Neuronal stem cell (in vitro differentiated cells): ENCODE data around the gene PEX5L.
"Not testable (repeated sequence)": the region's sequence is repeated elsewhere in the genome, so short reads cannot be mapped to it uniquely, and the experiment has no call there.

Source experiments
- DNase-seq: peaks from one replicate; pipeline ENCODE4 v3.0.0-alpha.2; 2013; ENCODE audit warnings: low spot score
- H2AFZ ChIP-seq: one replicate; pipeline ENCODE4 v1.6.1; 2013; ENCODE audit warnings: mild to moderate bottlenecking, low read length, inconsistent platforms
- H2AK5ac ChIP-seq: 2 replicates; pipeline ENCODE4 v1.6.1; 2013; ENCODE audit warnings: low read depth, mild to moderate bottlenecking, inconsistent platforms, low read length, moderate library complexity, mixed read lengths
- H2BK120ac ChIP-seq: 2 replicates; pipeline ENCODE4 v1.6.1; 2013; ENCODE audit warnings: low read depth, mild to moderate bottlenecking, inconsistent platforms, low read length, moderate library complexity, mixed read lengths
- H2BK12ac ChIP-seq: one replicate; pipeline ENCODE4 v1.6.1; 2013; ENCODE audit warnings: low read length, inconsistent platforms
- H2BK15ac ChIP-seq: 2 replicates; pipeline ENCODE4 v1.6.1; 2013; ENCODE audit warnings: mild to moderate bottlenecking, low read length, inconsistent platforms, mixed read lengths
- H2BK5ac ChIP-seq: one replicate; pipeline ENCODE4 v1.6.1; 2013; ENCODE audit warnings: inconsistent platforms, mild to moderate bottlenecking, low read length, moderate library complexity
- H3K14ac ChIP-seq: one replicate; pipeline ENCODE4 v1.6.1; 2013; ENCODE audit warnings: low read length, inconsistent platforms
- H3K18ac ChIP-seq: 2 replicates; pipeline ENCODE4 v1.6.1; 2013; ENCODE audit warnings: low read length, inconsistent platforms
- H3K23ac ChIP-seq: 2 replicates; pipeline ENCODE4 v1.6.1; 2013; ENCODE audit warnings: low read depth, mild to moderate bottlenecking, mixed read lengths, low read length, inconsistent platforms; ENCODE audit not compliant: poor library complexity
- H3K27ac ChIP-seq: replicated peaks from 3 replicates; pipeline ENCODE4 v1.5.1; 2013; ENCODE audit warnings: low read length, inconsistent platforms
- H3K27me3 ChIP-seq, 3 experiments: 2 replicates each; pipeline ENCODE4 v1.6.1; 2013; ENCODE audit warnings: low read length in 3 of 3, mild to moderate bottlenecking in 2 of 3, inconsistent platforms in 1 of 3, low read depth in 1 of 3, mixed read lengths in 1 of 3, moderate library complexity in 1 of 3; ENCODE audit not compliant: control insufficient read depth in 3 of 3, insufficient read depth in 3 of 3
- H3K36me3 ChIP-seq, 2 donors: replicated peaks in 1 of 2; 2 replicates each; pipeline ENCODE4 v1.6.1; 2013; ENCODE audit warnings: low read length in 2 of 2; ENCODE audit not compliant: control insufficient read depth in 2 of 2, insufficient read depth in 2 of 2
- H3K4ac ChIP-seq: 2 replicates; pipeline ENCODE4 v1.6.1; 2013; ENCODE audit warnings: inconsistent platforms, mild to moderate bottlenecking, low read length, moderate library complexity
- H3K4me1 ChIP-seq, 2 donors: 1 replicate in 1 of 2; 2 replicates in 1 of 2; pipeline ENCODE4 v1.6.1; 2013; ENCODE audit warnings: low read length in 2 of 2, low read depth in 1 of 2; ENCODE audit not compliant: control insufficient read depth in 2 of 2, insufficient read depth in 1 of 2
- H3K4me2 ChIP-seq: one replicate; pipeline ENCODE4 v1.6.1; 2013; ENCODE audit warnings: mild to moderate bottlenecking, low read length, inconsistent platforms; ENCODE audit not compliant: insufficient read depth, poor library complexity, severe bottlenecking
- H3K4me3 ChIP-seq, 2 donors: 2 replicates each; pipeline ENCODE4 v1.5.1; 2013; ENCODE audit warnings: low read length in 2 of 2, mild to moderate bottlenecking in 2 of 2, inconsistent platforms in 1 of 2, moderate library complexity in 1 of 2
- H3K79me1 ChIP-seq: one replicate; pipeline ENCODE4 v1.6.1; 2013; ENCODE audit warnings: low read depth, mild to moderate bottlenecking, inconsistent platforms, low read length, moderate library complexity
- H3K9ac ChIP-seq: one replicate; pipeline ENCODE4 v1.6.1; 2013; ENCODE audit warnings: mild to moderate bottlenecking, low read depth, low read length, inconsistent platforms; ENCODE audit not compliant: poor library complexity
- H3K9me3 ChIP-seq, 2 donors: replicated peaks in 1 of 2; 2 replicates each; pipeline versions ENCODE3 to v1.6.1; 2013; ENCODE audit warnings: low read length in 2 of 2, mild to moderate bottlenecking in 2 of 2, inconsistent platforms in 1 of 2, low read depth in 1 of 2, mixed read lengths in 1 of 2, moderate library complexity in 1 of 2; ENCODE audit not compliant: control insufficient read depth in 2 of 2, insufficient read depth in 1 of 2
- H4K8ac ChIP-seq: one replicate; pipeline ENCODE4 v1.6.1; 2013; ENCODE audit warnings: low read depth, mild to moderate bottlenecking, inconsistent platforms, low read length, moderate library complexity
- H4K91ac ChIP-seq: one replicate; pipeline ENCODE4 v1.6.1; 2013; ENCODE audit warnings: low read length, low read depth, mild to moderate bottlenecking, inconsistent platforms; ENCODE audit not compliant: poor library complexity
- WGBS, 2 donors: extraction: QIAGEN DNeasy Blood & Tissue Kit; methylation state at CpG; one replicate each; pipeline ENCODE4 v1.1.7; 2013; ENCODE audit warnings: missing lambda C conversion rate in 2 of 2, mixed read lengths in 1 of 2; ENCODE audit not compliant: insufficient read length in 2 of 2, insufficient replicate concordance in 1 of 2; ENCODE audit errors: extremely low coverage in 2 of 2; 5-methylcytosine and 5-hydroxymethylcytosine counted together

The PEX5L gene

GRCh38 chr3:179782841-179783240 is 253.9 kb downstream of the PEX5L start:
- not testable (repeated sequence) for H3K9ac ChIP-seq, DNase-seq, H2AK5ac ChIP-seq, H3K18ac ChIP-seq, H3K79me1 ChIP-seq, H3K27me3 ChIP-seq, H3K4me2 ChIP-seq, H3K4me1 ChIP-seq, H2BK5ac ChIP-seq, H3K14ac ChIP-seq, H2AFZ ChIP-seq, H3K4ac ChIP-seq, H3K9me3 ChIP-seq, H2BK12ac ChIP-seq, H3K4me3 ChIP-seq, H4K91ac ChIP-seq, H2BK120ac ChIP-seq, H2BK15ac ChIP-seq, H3K27ac ChIP-seq, H4K8ac ChIP-seq, H3K23ac ChIP-seq
- H3K36me3 ChIP-seq, result peaks cover 3 to 78% of the 10 kb centered on the region in 2 donors
- WGBS, 2 donors, result no CpG with 5 or more reads among the region's 5 CpGs

DNA sequence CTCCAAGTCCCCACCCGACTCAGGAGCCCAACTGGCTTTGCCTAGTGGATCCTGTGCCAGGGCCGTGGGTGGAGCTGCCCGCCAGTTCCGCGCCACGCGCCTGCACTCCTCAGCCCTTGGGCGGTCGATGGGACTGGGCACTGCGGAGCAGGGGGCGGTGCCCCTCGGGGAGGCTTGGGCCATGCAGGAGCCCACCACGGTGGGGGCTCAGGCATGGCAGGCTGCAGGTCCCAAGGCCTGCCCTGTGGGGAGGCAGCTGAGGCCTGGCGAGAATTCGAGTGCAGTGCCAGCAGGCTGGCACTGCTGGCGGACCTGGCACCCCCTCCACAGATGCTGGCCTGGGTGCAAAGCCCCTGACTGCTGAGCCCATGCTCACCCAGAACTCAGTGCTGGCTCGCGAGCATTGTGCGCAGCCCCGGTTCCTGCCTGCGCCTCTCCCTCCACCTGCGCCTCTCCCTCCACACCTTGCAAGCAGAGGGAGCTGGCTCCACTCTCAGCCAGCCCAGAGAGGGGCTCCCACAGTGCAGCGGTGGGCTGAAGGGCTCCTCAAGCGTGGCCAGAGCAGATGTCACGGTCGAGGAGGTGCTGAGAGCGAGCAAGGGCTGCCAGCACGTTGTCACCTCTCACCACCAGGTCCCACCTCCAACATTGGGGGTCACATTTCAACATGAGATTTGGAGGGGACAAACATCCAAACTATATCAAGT is 261.2 kb downstream of the PEX5L start:
- no CpG with 5 or more reads among the region's 28 CpGs for WGBS, 2 donors
- H3K4ac ChIP-seq, result no peak overlapping the region
- no peak overlapping the region for H3K4me3 ChIP-seq

DNA sequence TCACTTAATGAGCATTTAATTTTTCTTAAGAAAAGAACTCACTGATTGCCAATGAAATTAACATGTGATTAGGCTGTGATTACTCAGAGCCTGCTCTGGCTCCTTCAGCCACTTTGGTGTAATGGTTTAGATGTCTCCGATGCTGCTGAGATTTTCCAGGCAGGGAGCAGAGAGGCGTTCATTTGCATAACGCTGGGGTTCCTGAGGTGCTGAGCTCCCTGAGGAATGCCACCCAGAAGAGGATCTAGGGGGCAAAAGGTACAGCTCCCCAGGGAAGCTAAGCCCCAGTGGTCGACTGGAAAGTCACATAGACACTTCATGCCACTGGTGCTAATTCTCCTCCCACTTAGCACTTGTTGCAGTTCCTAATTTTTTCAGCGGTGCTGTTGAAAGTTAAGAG is 264.4 kb downstream of the PEX5L start:
- Histone ChIP-seq H4K8ac (no peak overlapping the region), H3K4me3 (no peak overlapping the region), H2BK12ac (no peak overlapping the region), H2BK120ac (no peak overlapping the region), H2BK5ac (no peak overlapping the region), H3K23ac (no peak overlapping the region), H3K14ac (no peak overlapping the region), H3K27me3 (no peaks in the 10 kb centered on the region), H3K4me1 (no peaks in the 10 kb centered on the region), H3K4me2 (no peak overlapping the region), H3K18ac (no peak overlapping the region), H3K36me3 (peaks cover 7 to 80% of the 10 kb centered on the region in 2 donors), H4K91ac (no peak overlapping the region), H3K9me3 (peaks cover 8 to 19% of the 10 kb centered on the region in 2 donors), H3K27ac (no peak overlapping the region), H3K79me1 (no peaks in the 10 kb centered on the region), H2AK5ac (no peak overlapping the region), H2AFZ (no peak overlapping the region), H3K9ac (no peak overlapping the region), H2BK15ac (no peak overlapping the region), H3K4ac (no peak overlapping the region)
- whole genome bisulfite sequencing, 2 donors, result no CpG with 5 or more reads among the region's 5 CpGs
- DNase-seq, result no peak

More for the DNA sequence above, 261.2 kb downstream of the PEX5L start:
- no peak overlapping the region for H3K18ac ChIP-seq
- no peak overlapping the region for H3K4me2 ChIP-seq
- no peak overlapping the region for H3K27ac ChIP-seq
- H2AFZ ChIP-seq, result no peak overlapping the region
- no peak overlapping the region for H4K91ac ChIP-seq
- no peak overlapping the region for H3K23ac ChIP-seq
- no peak overlapping the region for H2BK12ac ChIP-seq
- H3K9me3 ChIP-seq, result peaks cover 8 to 19% of the 10 kb centered on the region in 2 donors
- H3K36me3 ChIP-seq, result peaks cover 6 to 80% of the 10 kb centered on the region in 2 donors
- DNase-seq, result no peak
- no peak overlapping the region for H3K9ac ChIP-seq
- H3K14ac ChIP-seq, result no peak overlapping the region
- no peak overlapping the region for H2AK5ac ChIP-seq
- H2BK15ac ChIP-seq, result no peak overlapping the region
- no peak overlapping the region for H4K8ac ChIP-seq
- H2BK120ac ChIP-seq, result no peak overlapping the region
- H3K79me1 ChIP-seq, result no peaks in the 10 kb centered on the region
- H3K4me1 ChIP-seq, result no peaks in the 10 kb centered on the region
- no peaks in the 10 kb centered on the region for H3K27me3 ChIP-seq
- no peak overlapping the region for H2BK5ac ChIP-seq

GRCh38 chr3:179771797-179772196 is 264.9 kb downstream of the PEX5L start:
- Histone ChIP-seq H2AK5ac (no peak overlapping the region), H3K4me2 (no peak overlapping the region), H3K14ac (no peak overlapping the region), H3K4me1 (no peaks in the 10 kb centered on the region), H3K79me1 (no peaks in the 10 kb centered on the region), H2BK120ac (no peak overlapping the region), H4K8ac (no peak overlapping the region), H3K27me3 (no peaks in the 10 kb centered on the region), H2BK5ac (no peak overlapping the region), H2BK15ac (no peak overlapping the region), H2AFZ (no peak overlapping the region), H3K18ac (no peak overlapping the region), H3K27ac (no peak overlapping the region), H3K4me3 (no peak overlapping the region), H3K9me3 (peaks cover 8 to 19% of the 10 kb centered on the region in 2 donors), H3K23ac (no peak overlapping the region), H2BK12ac (no peak overlapping the region), H3K4ac (no peak overlapping the region), H4K91ac (no peak overlapping the region), H3K9ac (no peak overlapping the region), H3K36me3 (peaks cover 9 to 81% of the 10 kb centered on the region in 2 donors)
- DNase-seq, result no peak
- WGBS, 2 donors, result no CpG with 5 or more reads among the region's 4 CpGs
